GM08714 (cell line): ENCODE results near the gene THSD4.
"Not testable (repeated sequence)": the region's sequence is repeated elsewhere in the genome, so short reads cannot be mapped to it uniquely, and the experiment has no call there.

Experiments used
- H3K4me3 ChIP-seq: fragments of 200-500 bp; sonication (Bioruptor generic); 2 replicates; pipeline ENCODE4 v1.5.1; 2014; ENCODE audit warnings: mild to moderate bottlenecking, low read length, inconsistent platforms
- ZNF274 ChIP-seq: IDR thresholded peaks from 2 replicates; pipeline ENCODE4 v1.6.1; 2012; ENCODE audit warnings: mild to moderate bottlenecking, low read depth, low read length

The THSD4 gene

DNA sequence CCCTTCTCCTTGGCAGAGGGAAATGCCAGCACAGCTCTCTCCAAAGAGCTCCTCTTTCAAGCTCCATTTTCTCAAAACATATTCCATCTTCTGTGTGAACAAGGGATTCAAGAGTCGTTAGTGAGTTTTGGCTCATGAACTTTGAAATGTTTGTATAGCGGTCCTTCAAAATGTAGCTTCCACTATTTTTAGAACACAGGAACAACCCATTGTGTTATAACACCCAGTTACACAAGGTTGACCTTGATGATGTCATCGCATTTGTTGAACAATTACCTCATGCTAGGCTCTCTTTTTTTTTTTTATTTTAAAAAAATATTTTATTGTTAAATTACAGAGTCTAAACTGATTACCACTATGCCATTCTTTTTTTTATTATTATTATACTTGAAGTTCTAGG is 251.7 kb downstream of the THSD4 start:
- no peak for TF ChIP-seq ZNF274

DNA sequence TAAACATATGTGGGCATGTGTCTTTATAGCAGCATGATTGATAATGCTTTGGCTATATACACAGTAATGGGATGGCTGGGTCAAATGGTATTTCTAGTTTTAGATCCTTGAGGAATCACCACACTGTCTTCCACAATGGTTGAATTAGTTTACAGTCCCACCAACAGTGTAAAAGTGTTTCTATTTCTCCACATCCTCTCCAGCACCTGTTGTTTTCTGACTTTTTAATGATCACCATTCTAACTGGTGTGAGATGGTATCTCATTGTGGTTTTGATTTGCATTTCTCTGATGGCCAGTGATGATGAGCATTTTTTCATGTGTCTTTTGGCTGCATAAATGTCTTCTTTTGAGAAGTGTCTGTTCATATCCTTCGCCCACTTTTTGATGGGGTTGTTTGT is 252.5 kb downstream of the THSD4 start:
- H3K4me3 ChIP-seq: not testable (repeated sequence)

More for the DNA sequence above, 251.7 kb downstream of the THSD4 start:
- no peak overlapping the region for H3K4me3 ChIP-seq

DNA sequence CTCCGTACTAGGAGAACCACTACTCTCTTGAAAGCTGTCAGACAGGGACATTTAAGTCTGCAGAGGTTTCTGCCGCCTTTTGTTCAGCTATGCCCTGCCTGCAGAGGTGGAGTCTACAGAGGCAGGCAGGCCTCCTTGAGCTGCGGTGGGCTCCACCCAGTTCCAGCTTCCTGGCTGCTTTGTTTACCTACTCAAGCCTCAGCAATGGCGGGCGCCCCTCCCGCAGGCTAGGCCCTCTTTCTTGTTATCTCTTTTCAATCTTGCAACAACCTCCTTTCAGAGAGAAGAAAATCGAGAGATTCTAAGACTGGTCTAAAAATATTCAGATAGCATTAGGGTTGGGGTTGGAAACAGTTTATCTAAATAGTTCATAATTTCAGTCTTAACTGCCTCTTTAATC is 257.5 kb downstream of the THSD4 start:
- H3K4me3 ChIP-seq: not testable (repeated sequence)

GRCh38 chr15:71373917-71374316 is 258.6 kb downstream of the THSD4 start:
- no peak for TF ChIP-seq ZNF274
- H3K4me3 ChIP-seq: no peak overlapping the region

DNA sequence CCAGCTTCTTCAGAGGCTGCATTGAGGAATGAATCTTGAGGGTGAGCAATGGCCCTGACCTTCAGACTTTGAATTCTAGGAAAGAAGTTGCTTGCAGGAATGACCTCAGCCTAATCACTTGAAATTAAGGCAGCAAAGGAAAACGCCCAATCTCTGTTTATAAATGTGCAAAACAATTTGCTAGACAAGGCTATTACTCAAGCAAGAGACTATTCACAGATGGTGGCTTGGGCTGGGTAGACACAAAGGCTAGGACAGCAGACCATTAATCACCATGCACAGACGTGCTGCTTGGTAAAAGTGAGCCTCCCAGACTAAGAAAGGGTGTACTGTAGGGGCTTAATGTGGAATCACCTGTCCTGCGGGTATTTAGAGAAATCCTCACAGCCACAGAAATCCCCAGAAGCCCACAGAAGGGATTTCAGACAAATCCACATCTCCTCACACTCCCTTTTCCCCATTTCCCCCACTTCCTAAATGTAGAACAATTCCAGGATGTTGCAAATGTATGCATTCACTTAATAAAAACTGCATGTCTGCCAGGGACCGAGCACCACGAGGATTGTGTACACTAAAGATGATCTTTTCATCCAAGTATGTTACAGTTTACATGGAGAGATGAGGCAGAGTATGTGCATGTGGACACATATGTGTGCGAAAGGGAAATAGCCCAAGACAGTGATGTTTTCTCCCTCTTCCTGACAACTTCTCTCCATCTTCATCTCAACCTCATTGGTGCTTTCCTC is 259.5 kb downstream of the THSD4 start:
- H3K4me3 ChIP-seq: no peak overlapping the region
- no peak for TF ChIP-seq ZNF274

- TF ChIP-seq ZNF274: no peak
- H3K4me3 ChIP-seq: no peak overlapping the region
These were observed 260.7 kb downstream of the THSD4 start for GRCh38 chr15:71375934-71376333.

GRCh38 chr15:71379893-71380292 is 264.6 kb downstream of the THSD4 start:
- no peak overlapping the region for H3K4me3 ChIP-seq
- no peak for TF ChIP-seq ZNF274

GRCh38 chr15:71380345-71380744 is 265.1 kb downstream of the THSD4 start:
- no peak overlapping the region for H3K4me3 ChIP-seq
- TF ChIP-seq ZNF274: no peak

DNA sequence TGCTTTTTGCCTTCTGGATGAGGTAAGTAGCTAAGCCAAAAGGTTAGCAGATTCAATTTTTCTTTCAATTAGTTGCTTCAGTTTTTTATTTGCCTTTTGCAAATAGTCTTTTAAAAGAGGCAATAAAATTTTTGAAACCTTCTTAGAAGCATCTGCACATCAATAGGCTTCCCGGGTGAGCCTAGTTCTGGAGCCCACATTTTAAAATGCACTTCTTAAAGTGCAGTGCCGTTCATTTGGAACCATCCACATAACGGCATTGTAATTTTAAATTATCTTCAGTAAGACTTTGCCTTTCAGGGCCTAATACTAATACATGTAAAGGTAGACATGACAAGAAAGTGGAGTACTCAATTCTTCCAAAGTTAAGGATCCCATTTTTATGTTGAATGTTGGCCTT is 269.2 kb downstream of the THSD4 start:
- no peak for TF ChIP-seq ZNF274
- H3K4me3 ChIP-seq: no peak overlapping the region

- no peak for TF ChIP-seq ZNF274
- no peak overlapping the region for H3K4me3 ChIP-seq
These were observed 269.8 kb downstream of the THSD4 start for GRCh38 chr15:71385026-71385425.

DNA sequence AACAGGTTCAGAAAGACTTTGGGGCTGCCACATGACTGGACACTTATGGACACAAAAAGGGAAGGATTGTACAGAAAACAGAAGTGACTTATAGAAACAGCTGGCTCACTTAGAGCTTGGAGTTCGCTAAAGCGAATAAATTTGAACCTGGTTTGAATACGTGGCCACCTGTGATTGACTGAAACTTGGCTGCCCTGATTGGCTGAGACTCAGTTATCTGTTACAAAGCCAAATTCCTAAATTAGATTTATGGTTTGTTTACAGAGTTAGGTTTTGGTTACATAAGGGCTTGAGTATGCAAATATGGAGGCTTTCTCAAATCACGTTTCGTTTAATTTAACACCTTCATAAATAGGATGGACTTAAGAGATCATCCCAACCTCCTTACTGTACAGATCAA is 270.2 kb downstream of the THSD4 start:
- no peak overlapping the region for H3K4me3 ChIP-seq

GRCh38 chr15:71386005-71386404 is 270.7 kb downstream of the THSD4 start:
- TF ChIP-seq ZNF274: no peak
- H3K4me3 ChIP-seq: no peak overlapping the region

More for the DNA sequence above, 270.2 kb downstream of the THSD4 start:
- no peak for TF ChIP-seq ZNF274

- no peak overlapping the region for H3K4me3 ChIP-seq
- TF ChIP-seq ZNF274: no peak
These were observed 271.4 kb downstream of the THSD4 start for GRCh38 chr15:71386448-71387236.

GRCh38 chr15:71387810-71388209 is 272.5 kb downstream of the THSD4 start:
- TF ChIP-seq ZNF274: no peak
- no peak overlapping the region for H3K4me3 ChIP-seq

GRCh38 chr15:71390096-71390495 is 274.8 kb downstream of the THSD4 start:
- H3K4me3 ChIP-seq: no peak overlapping the region
- TF ChIP-seq ZNF274: no peak
